GM20000 (cell line): ENCODE results near the gene DPH6.

Source experiments
- DNase-seq: peaks from one replicate; pipeline ENCODE4 v3.0.0; 2012; ENCODE audit warnings: low spot score
- CTCF ChIP-seq: IDR thresholded peaks from 2 replicates; pipeline ENCODE4 v1.5.1; 2012; ENCODE audit warnings: mild to moderate bottlenecking, control low read depth; ENCODE audit errors: extremely low read depth, missing control alignments

Gene DPH6

DNA sequence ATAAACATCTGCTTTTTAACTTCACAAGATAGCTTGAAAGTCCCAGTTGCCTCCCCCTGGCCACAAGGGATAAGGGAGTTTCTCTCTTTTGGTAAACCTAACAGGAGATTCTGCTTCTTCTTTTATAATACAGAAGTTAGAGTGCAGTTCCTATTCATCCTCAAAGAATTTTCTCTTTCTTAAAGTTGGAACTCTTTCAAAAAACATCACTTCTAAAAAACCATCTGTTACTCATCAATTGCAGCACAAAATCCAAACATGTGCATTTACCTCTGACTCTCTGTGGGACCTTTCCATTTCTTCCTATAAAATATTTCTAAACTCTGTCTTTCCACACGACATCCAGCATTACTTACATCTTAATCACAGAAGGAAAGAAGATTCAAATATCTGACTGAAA lies 5.1 kb downstream of the DPH6 start:
- DNase-seq = no peak
- TF ChIP-seq CTCF = no peak

GRCh38 chr15:35540021-35540420 lies 5.9 kb downstream of the DPH6 start:
- no peak for DNase-seq
- TF ChIP-seq CTCF = no peak

- TF ChIP-seq CTCF = no peak
- no peak for DNase-seq
These were observed 10.5 kb downstream of the DPH6 start for GRCh38 chr15:35535365-35535916.

DNA sequence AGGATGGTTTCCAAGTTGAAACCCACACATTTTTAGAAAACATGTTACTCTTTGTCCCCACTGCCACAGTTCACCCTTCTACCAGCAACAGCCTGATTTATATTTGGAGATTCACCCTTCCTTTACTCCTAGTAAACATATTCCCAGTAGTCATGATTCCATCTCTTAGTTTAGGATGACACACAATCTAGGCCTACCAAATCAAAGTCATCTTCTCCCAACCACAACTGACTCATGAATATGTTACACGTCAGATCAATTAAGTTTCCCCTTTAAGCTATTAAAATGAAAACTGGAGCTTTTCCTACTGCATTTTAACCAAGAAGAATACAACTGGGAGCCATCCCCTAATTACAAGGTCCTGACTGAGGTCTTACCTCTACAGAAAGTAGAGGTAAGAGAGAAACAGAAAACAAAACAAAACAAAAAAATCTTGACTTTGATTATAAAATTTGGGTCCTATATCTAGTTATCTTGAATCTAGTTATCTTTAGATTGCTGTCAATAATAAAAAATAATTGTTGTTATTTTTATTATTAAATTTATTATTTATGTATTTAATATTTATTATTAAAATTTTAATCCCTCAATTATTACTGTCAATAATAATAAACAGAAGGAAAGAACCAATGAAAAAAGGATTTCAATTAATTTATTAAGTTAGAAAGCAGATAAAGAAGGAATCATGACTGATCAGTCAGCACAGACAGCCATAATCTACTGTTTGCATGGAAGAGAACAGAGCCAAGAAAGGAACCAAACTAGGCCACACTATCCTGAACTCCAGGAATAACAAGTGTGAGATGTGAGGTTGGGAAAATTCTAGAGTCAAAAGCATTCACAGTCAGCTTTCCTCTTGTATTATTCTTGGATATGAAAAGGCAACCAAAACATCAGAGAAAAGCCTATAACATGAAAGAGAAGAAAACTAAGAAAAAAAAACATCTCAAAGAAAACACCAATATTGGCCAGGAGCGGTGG lies 12.5 kb downstream of the DPH6 start:
- no peak for DNase-seq
- TF ChIP-seq CTCF = no peak

DNA sequence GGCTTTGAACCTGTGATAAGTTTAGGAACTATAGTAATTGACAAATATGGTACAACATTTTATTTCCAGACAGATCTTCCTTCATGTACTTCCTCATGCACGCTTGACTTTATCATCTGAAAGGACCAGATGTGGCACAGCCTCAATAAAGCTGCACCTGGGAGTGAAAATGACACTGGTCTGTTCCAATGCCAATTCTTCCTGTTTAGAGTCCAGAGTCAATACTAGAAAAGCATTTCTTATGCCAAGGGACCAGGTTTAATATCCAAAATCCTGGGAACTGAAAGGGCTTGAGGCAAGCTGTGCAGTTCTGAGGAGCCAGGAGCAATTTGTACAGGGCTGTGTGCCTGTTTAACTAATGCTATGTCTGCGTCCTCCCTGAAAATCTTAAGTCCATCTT lies 15.3 kb downstream of the DPH6 start:
- no peak for DNase-seq
- TF ChIP-seq CTCF = no peak

DNA sequence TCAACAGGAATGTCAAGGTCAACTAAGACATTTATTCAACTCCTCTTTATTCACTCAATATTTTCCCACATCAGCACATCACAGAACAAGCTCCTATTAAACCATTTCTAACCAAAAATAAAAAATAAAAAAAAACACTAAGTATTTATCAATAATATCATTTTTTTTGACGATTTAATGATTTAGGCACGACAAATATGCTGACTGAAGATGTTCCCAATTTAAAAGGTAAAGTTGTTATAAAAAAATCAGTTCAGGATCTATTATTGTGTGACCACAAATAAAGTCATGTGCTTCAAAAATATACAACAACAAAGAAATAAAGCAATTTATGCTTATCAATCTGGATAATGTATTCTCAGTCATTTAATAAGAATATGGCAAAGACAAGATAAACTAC lies 16.2 kb downstream of the DPH6 start:
- no peak for TF ChIP-seq CTCF

GRCh38 chr15:35522061-35522460 lies 23.9 kb downstream of the DPH6 start:
- DNase-seq = no peak
- TF ChIP-seq CTCF = no peak

More for the DNA sequence above, 16.2 kb downstream of the DPH6 start:
- DNase-seq = no peak
